Measurements from ENCODE around the gene SOX1.

The SOX1 gene

GRCh38 chr13:112065521-112065866 lies 1.5 kb upstream of the SOX1 start:
- DNase-seq, result no peak
- Mint-ChIP-seq H3K9me3 (peaks cover 8 to 12% of the 10 kb centered on the region in 2 donors), H3K4me1 (peaks cover 16% of the 10 kb centered on the region), H3K4me3 (no peak overlapping the region), H3K27me3 (peaks cover 80% of the 10 kb centered on the region), H3K27ac (no peak overlapping the region)
- no peak for ATAC-seq

GRCh38 chr13:112065867-112066623 lies 904 bp upstream of the SOX1 start:
- Mint-ChIP-seq H3K4me3 (peak overlapping the region; percentile 66 to 77), H3K27ac (peak overlapping the region in 1 of 2 donors; percentile 12)

GRCh38 chr13:112066624-112067004 lies 335 bp upstream of the SOX1 start:
- Mint-ChIP-seq H3K27ac (no peak overlapping the region), H3K27me3 (peaks cover 80% of the 10 kb centered on the region), H3K4me1 (peaks cover 17% of the 10 kb centered on the region), H3K4me3 (peak overlapping the region; percentile 66 to 77), H3K9me3 (peaks cover 8 to 12% of the 10 kb centered on the region in 2 donors)
- DNase-seq, result peak; percentile 58 to 67
- peak; percentile 87 for ATAC-seq

More at GRCh38 chr13:112065867-112066623, 904 bp upstream of the SOX1 start:
- Mint-ChIP-seq H3K4me1 (peaks cover 16% of the 10 kb centered on the region), H3K27me3 (peaks cover 80% of the 10 kb centered on the region), H3K9me3 (peaks cover 8 to 12% of the 10 kb centered on the region in 2 donors)
- ATAC-seq (peak; percentile 41), DNase-seq (no peak)

GRCh38 chr13:112067871-112068539 lies 1.1 kb downstream of the SOX1 start:
- DNase-seq, result no peak
- Mint-ChIP-seq H3K9me3 (peaks cover 8 to 10% of the 10 kb centered on the region in 2 donors), H3K4me1 (peaks cover 18% of the 10 kb centered on the region), H3K27ac (no peak overlapping the region), H3K4me3 (peak overlapping the region in 1 of 2 donors; percentile 39), H3K27me3 (peaks cover 76% of the 10 kb centered on the region)
- no peak for ATAC-seq

- peaks cover 4 to 5% of the 10 kb centered on the region in 2 donors for H3K9me3 Mint-ChIP-seq
- H3K4me1 Mint-ChIP-seq, result peaks cover 15% of the 10 kb centered on the region
- DNase-seq (no peak), ATAC-seq (no peak)
- H3K27ac Mint-ChIP-seq, result peak overlapping the region in 1 of 2 donors; percentile 92
- H3K27me3 Mint-ChIP-seq, result peaks cover 76% of the 10 kb centered on the region
- H3K4me3 Mint-ChIP-seq, result peak overlapping the region in 1 of 2 donors; percentile 56
Observed at GRCh38 chr13:112068540-112069060, 1.7 kb downstream of the SOX1 start.

GRCh38 chr13:112069061-112069844 lies 2.3 kb downstream of the SOX1 start:
- Mint-ChIP-seq H3K4me3 (peak overlapping the region in 1 of 2 donors; percentile 56), H3K9me3 (peaks cover 4 to 5% of the 10 kb centered on the region in 2 donors), H3K27ac (peak overlapping the region in 1 of 2 donors; percentile 92), H3K27me3 (peaks cover 76% of the 10 kb centered on the region), H3K4me1 (peaks cover 20% of the 10 kb centered on the region)
- ATAC-seq (no peak), DNase-seq (no peak)

- Mint-ChIP-seq H3K4me3 (no peak overlapping the region), H3K27ac (no peak overlapping the region), H3K9me3 (peaks cover 4 to 5% of the 10 kb centered on the region in 2 donors), H3K27me3 (peaks cover 76% of the 10 kb centered on the region), H3K4me1 (peaks cover 20% of the 10 kb centered on the region)
- no peak for DNase-seq
- ATAC-seq, result no peak
Observed at GRCh38 chr13:112069845-112070251, 2.9 kb downstream of the SOX1 start.

GRCh38 chr13:112071102-112071722 lies 4.3 kb downstream of the SOX1 start:
- Mint-ChIP-seq H3K27ac (peak overlapping the region in 1 of 2 donors; percentile 87), H3K9me3 (peaks cover 4 to 5% of the 10 kb centered on the region in 2 donors), H3K27me3 (peaks cover 76% of the 10 kb centered on the region), H3K4me3 (no peak overlapping the region), H3K4me1 (peaks cover 13% of the 10 kb centered on the region)
- no peak for DNase-seq
- ATAC-seq, result no peak

GRCh38 chr13:112071723-112072533 lies 5.0 kb downstream of the SOX1 start:
- Mint-ChIP-seq H3K4me3 (no peak overlapping the region), H3K27ac (peak overlapping the region in 1 of 2 donors; percentile 87), H3K9me3 (peaks cover 4 to 5% of the 10 kb centered on the region in 2 donors), H3K27me3 (peaks cover 80% of the 10 kb centered on the region), H3K4me1 (peaks cover 11% of the 10 kb centered on the region)
- ATAC-seq (no peak), DNase-seq (no peak)

GRCh38 chr13:112072534-112073244 lies 5.7 kb downstream of the SOX1 start:
- peaks cover 11% of the 10 kb centered on the region for H3K4me1 Mint-ChIP-seq
- peaks cover 4 to 5% of the 10 kb centered on the region in 2 donors for H3K9me3 Mint-ChIP-seq
- ATAC-seq (peak; percentile 42), DNase-seq (no peak)
- peaks cover 82% of the 10 kb centered on the region for H3K27me3 Mint-ChIP-seq
- H3K4me3 Mint-ChIP-seq, result no peak overlapping the region
- H3K27ac Mint-ChIP-seq, result no peak overlapping the region

GRCh38 chr13:112073245-112074138 lies 6.5 kb downstream of the SOX1 start:
- no peak for ATAC-seq
- peaks cover 82% of the 10 kb centered on the region for H3K27me3 Mint-ChIP-seq
- DNase-seq, result no peak
- H3K27ac Mint-ChIP-seq, result peak overlapping the region in 1 of 2 donors; percentile 27
- peaks cover 4 to 5% of the 10 kb centered on the region in 2 donors for H3K9me3 Mint-ChIP-seq
- H3K4me1 Mint-ChIP-seq, result peaks cover 11% of the 10 kb centered on the region
- H3K4me3 Mint-ChIP-seq, result no peak overlapping the region

GRCh38 chr13:112074139-112074865 lies 7.4 kb downstream of the SOX1 start:
- Mint-ChIP-seq H3K27ac (no peak overlapping the region), H3K27me3 (peaks cover 74% of the 10 kb centered on the region), H3K4me3 (no peak overlapping the region), H3K9me3 (peaks cover 4 to 5% of the 10 kb centered on the region in 2 donors), H3K4me1 (peaks cover 11% of the 10 kb centered on the region)
- ATAC-seq, result no peak
- DNase-seq, result no peak

All from stimulated activated naive CD8-positive, alpha-beta T cell treated with anti-CD3 and anti-CD28 coated beads, Interleukin-15, amount 100 ng/mL, for 72 hours (primary cell).